ENCODE data around the gene B3GALT6.
A peak's percentile ranks its signal among the peaks of the same experiment; 100 is the strongest.

The B3GALT6 gene

GRCh38 chr1:1206966-1207531 lies 25.0 kb upstream of the B3GALT6 start:
- no peak for DNase-seq (ENCODE audit: low spot score)
- in situ Hi-C loops (cut with MboI; ENCODE audit: low pct_unique_long_range_greater_than_20kb, low sequenced_read_pairs, unreplicated experiment) = no loop called here
- TF ChIP-seq CTCF (IDR thresholded peaks at IDR 0.05; ENCODE audit: extremely low read depth, insufficient read depth, missing control alignments) = peak; percentile 10

- no peak for TF ChIP-seq CTCF (IDR thresholded peaks at IDR 0.05; ENCODE audit: extremely low read depth, insufficient read depth, missing control alignments)
- in situ Hi-C loops (cut with MboI; ENCODE audit: low pct_unique_long_range_greater_than_20kb, low sequenced_read_pairs, unreplicated experiment) = no loop called here
- DNase-seq (ENCODE audit: low spot score) = no peak
These were observed 24.5 kb upstream of the B3GALT6 start for GRCh38 chr1:1207571-1207892.

- in situ Hi-C loops (cut with MboI; ENCODE audit: low pct_unique_long_range_greater_than_20kb, low sequenced_read_pairs, unreplicated experiment) = no loop called here
- peak; percentile 75 for DNase-seq (ENCODE audit: low spot score)
These were observed 23.2 kb upstream of the B3GALT6 start for GRCh38 chr1:1208713-1209433.

GRCh38 chr1:1210726-1211540 lies 21.1 kb upstream of the B3GALT6 start:
- no peak for TF ChIP-seq CTCF (IDR thresholded peaks at IDR 0.05; ENCODE audit: extremely low read depth, insufficient read depth, missing control alignments)
- in situ Hi-C loops (cut with MboI; ENCODE audit: low pct_unique_long_range_greater_than_20kb, low sequenced_read_pairs, unreplicated experiment) = no loop called here
- no peak for DNase-seq (ENCODE audit: low spot score)

More at GRCh38 chr1:1208713-1209433, 23.2 kb upstream of the B3GALT6 start:
- TF ChIP-seq CTCF (IDR thresholded peaks at IDR 0.05; ENCODE audit: extremely low read depth, insufficient read depth, missing control alignments) = no peak

- DNase-seq (ENCODE audit: low spot score) = no peak
- TF ChIP-seq CTCF (IDR thresholded peaks at IDR 0.05; ENCODE audit: extremely low read depth, insufficient read depth, missing control alignments) = no peak
- in situ Hi-C loops (cut with MboI; ENCODE audit: low pct_unique_long_range_greater_than_20kb, low sequenced_read_pairs, unreplicated experiment) = no loop called here
These were observed 20.2 kb upstream of the B3GALT6 start for GRCh38 chr1:1211541-1212441.

- peak; percentile 84 for DNase-seq (ENCODE audit: low spot score)
- no peak for TF ChIP-seq CTCF (IDR thresholded peaks at IDR 0.05; ENCODE audit: extremely low read depth, insufficient read depth, missing control alignments)
- in situ Hi-C loops (cut with MboI; ENCODE audit: low pct_unique_long_range_greater_than_20kb, low sequenced_read_pairs, unreplicated experiment) = no loop called here
These were observed 19.2 kb upstream of the B3GALT6 start for GRCh38 chr1:1212780-1213344.

Data from GM13977 (cell line).